Neural cell (in vitro differentiated cells): ENCODE data around the gene COL4A1. TPM values are rescaled to one million over a fixed set of nuclear protein-coding genes. Genes with fewer than 3 reads are reported as not detected.

Experiments
- H2AFZ ChIP-seq: fragments of 200-600, 300-800 bp; sonication (generic), shearing (Covaris generic); 2 replicates; pipeline ENCODE4 v1.6.0; 2014; ENCODE audit warnings: low read depth, mild to moderate bottlenecking, antibody characterized with exemption, low read length, moderate library complexity
- H3F3A ChIP-seq: fragments of 200-600 bp; shearing (Covaris generic); 2 replicates; pipeline ENCODE4 v1.6.1; 2016; ENCODE audit warnings: mild to moderate bottlenecking, moderate library complexity, mixed read lengths, antibody characterized with exemption, low read length; ENCODE audit not compliant: insufficient read depth, poor library complexity, severe bottlenecking
- H3K27ac ChIP-seq: fragments of 200-600, 300-800 bp; sonication (generic), shearing (Covaris generic); 2 replicates; pipeline ENCODE4 v1.5.1; 2014; ENCODE audit warnings: mild to moderate bottlenecking, low read length, moderate library complexity
- H3K27me3 ChIP-seq: fragments of 300-800, 200-600 bp; sonication (generic), shearing (Covaris generic); 2 replicates; pipeline ENCODE4 v1.6.0; 2014; ENCODE audit warnings: mild to moderate bottlenecking, low read depth, low read length, moderate library complexity; ENCODE audit not compliant: insufficient read depth
- H3K36me3 ChIP-seq: fragments of 300-800, 200-600 bp; sonication (generic), shearing (Covaris generic); 2 replicates; pipeline ENCODE4 v1.5.1; 2014; ENCODE audit warnings: mild to moderate bottlenecking, antibody characterized with exemption, low read length, moderate library complexity; ENCODE audit not compliant: insufficient read depth
- H3K4me2 ChIP-seq: fragments of 300-800, 200-600 bp; sonication (generic), shearing (Covaris generic); 2 replicates; pipeline ENCODE4 v1.6.0; 2014; ENCODE audit warnings: mild to moderate bottlenecking, low read length
- H3K4me3 ChIP-seq: fragments of 300-800, 200-600 bp; sonication (generic), shearing (Covaris generic); 2 replicates; pipeline ENCODE4 v1.5.1; 2014; ENCODE audit warnings: mild to moderate bottlenecking, low read length, moderate library complexity
- H3K79me2 ChIP-seq: fragments of 200-600 bp; shearing (Covaris generic); replicated peaks from 2 replicates; pipeline ENCODE4 v1.6.0; 2014; ENCODE audit warnings: mild to moderate bottlenecking, low read length, moderate library complexity; ENCODE audit not compliant: insufficient read depth
- H3K9ac ChIP-seq: fragments of 300-800, 200-600 bp; sonication (generic), shearing (Covaris generic); 2 replicates; pipeline ENCODE4 v1.6.1; 2016; ENCODE audit warnings: mild to moderate bottlenecking, low read length, mixed read lengths
- H3K9me2 ChIP-seq: fragments of 200-600 bp; shearing (Covaris generic); 2 replicates; pipeline ENCODE4 v1.6.1; 2016; ENCODE audit warnings: mild to moderate bottlenecking, low read length, mixed read lengths; ENCODE audit not compliant: insufficient read depth
- H3K9me3 ChIP-seq: fragments of 200-600, 300-800 bp; sonication (generic), shearing (Covaris generic); 2 replicates; pipeline ENCODE4 v1.6.1; 2016; ENCODE audit warnings: mild to moderate bottlenecking, mixed run types, low read length, moderate library complexity, mixed read lengths
- H4K20me1 ChIP-seq: fragments of 200-600 bp; shearing (Covaris generic); 2 replicates; pipeline ENCODE4 v1.6.1; 2016; ENCODE audit warnings: mild to moderate bottlenecking, mixed run types; ENCODE audit not compliant: insufficient read depth
- EP300 ChIP-seq: fragments of 450-650 bp; conservative IDR thresholded peaks from 2 replicates; pipeline ENCODE4 v1.6.1; 2014; ENCODE audit warnings: antibody characterized with exemption, mild to moderate bottlenecking, moderate library complexity; ENCODE audit not compliant: poor library complexity, severe bottlenecking
- EZH2 ChIP-seq: fragments of 200-600, 300-800 bp; shearing (Covaris generic), sonication (generic); IDR thresholded peaks from 2 replicates; pipeline ENCODE4 v1.6.1; 2014; ENCODE audit warnings: antibody characterized with exemption, low read length, borderline replicate concordance, mild to moderate bottlenecking; ENCODE audit not compliant: insufficient read depth, poor library complexity, severe bottlenecking
- MXI1 ChIP-seq: fragments of 450-650 bp; conservative IDR thresholded peaks from 2 replicates; pipeline ENCODE4 v1.6.1; 2014; ENCODE audit warnings: antibody characterized with exemption, mild to moderate bottlenecking; ENCODE audit not compliant: poor library complexity, severe bottlenecking
- POLR2AphosphoS5 ChIP-seq: IDR thresholded peaks from 2 replicates; pipeline ENCODE4 v1.6.1; 2012
- RAD21 ChIP-seq: fragments of 450-650 bp; conservative IDR thresholded peaks from 2 replicates; pipeline ENCODE4 v1.6.1; 2014; ENCODE audit warnings: antibody characterized with exemption, mild to moderate bottlenecking, moderate library complexity
- SMC3 ChIP-seq: fragments of 450-650 bp; conservative IDR thresholded peaks from 2 replicates; pipeline ENCODE4 v1.6.1; 2014; ENCODE audit warnings: antibody characterized with exemption, mild to moderate bottlenecking, moderate library complexity; ENCODE audit not compliant: poor library complexity
- TAF1 ChIP-seq: IDR thresholded peaks from 2 replicates; pipeline ENCODE4 v1.6.1; 2012; ENCODE audit warnings: low read depth
- polyA plus RNA-seq: library from polyadenylated mRNA; depleted of rRNA; stranded (reverse); fragments of >200 nt; gene quantifications from 2 replicates; pipeline ENCODE4 v1.2.3, GENCODE V29; 2014
- TF ChIP-seq, protein P1 (sequence below): IDR thresholded peaks from 2 replicates; pipeline ENCODE4 v1.6.1; 2012; ENCODE audit warnings: borderline replicate concordance
- TF ChIP-seq, protein P2 (sequence below): fragments of 450-650 bp; IDR thresholded peaks from 2 replicates; pipeline ENCODE4 v1.5.1; 2014; ENCODE audit warnings: antibody characterized with exemption, mild to moderate bottlenecking, moderate library complexity; ENCODE audit not compliant: poor library complexity, severe bottlenecking

The COL4A1 gene
- polyA plus RNA-seq, 1 donor from 2014 or later: 13.1 TPM

DNA sequence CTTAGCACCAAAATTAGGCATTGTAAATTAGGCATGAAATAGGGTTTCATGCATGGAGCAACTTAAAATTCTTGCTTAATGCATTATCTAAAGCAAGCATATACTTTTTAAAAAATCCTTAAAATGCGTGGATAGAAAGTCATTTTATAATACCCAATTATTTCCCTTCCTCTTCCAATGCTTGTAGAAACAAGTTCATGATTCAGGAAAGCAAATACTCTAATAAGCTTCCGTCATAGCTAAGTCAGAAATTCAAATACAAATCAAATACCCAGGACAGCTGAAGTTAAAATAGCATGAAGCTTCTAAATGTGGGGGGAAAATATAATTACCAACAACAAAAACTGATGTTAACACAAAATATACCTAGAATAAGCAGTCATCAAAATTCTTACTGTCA is 89.1 kb downstream of the COL4A1 start:
- H3K9ac ChIP-seq: no peak overlapping the region
- H3K27ac ChIP-seq: no peak overlapping the region
- H3K36me3 ChIP-seq: no peaks in the 10 kb centered on the region
- no peaks in the 10 kb centered on the region for H4K20me1 ChIP-seq
- H3K9me2 ChIP-seq: no peaks in the 10 kb centered on the region
- no peaks in the 10 kb centered on the region for H3K27me3 ChIP-seq
- no peaks in the 10 kb centered on the region for H3F3A ChIP-seq
- no peaks in the 10 kb centered on the region for H3K9me3 ChIP-seq
- no peak overlapping the region for H3K4me2 ChIP-seq
- no peaks in the 10 kb centered on the region for H3K79me2 ChIP-seq
- no peak overlapping the region for H2AFZ ChIP-seq
- no peak overlapping the region for H3K4me3 ChIP-seq
- TF ChIP-seq SMC3 (no peak), MXI1 (no peak), EZH2 (no peak), RAD21 (no peak), POLR2AphosphoS5 (no peak), EP300 (no peak), TAF1 (no peak)
- TF ChIP-seq, protein P1, sequence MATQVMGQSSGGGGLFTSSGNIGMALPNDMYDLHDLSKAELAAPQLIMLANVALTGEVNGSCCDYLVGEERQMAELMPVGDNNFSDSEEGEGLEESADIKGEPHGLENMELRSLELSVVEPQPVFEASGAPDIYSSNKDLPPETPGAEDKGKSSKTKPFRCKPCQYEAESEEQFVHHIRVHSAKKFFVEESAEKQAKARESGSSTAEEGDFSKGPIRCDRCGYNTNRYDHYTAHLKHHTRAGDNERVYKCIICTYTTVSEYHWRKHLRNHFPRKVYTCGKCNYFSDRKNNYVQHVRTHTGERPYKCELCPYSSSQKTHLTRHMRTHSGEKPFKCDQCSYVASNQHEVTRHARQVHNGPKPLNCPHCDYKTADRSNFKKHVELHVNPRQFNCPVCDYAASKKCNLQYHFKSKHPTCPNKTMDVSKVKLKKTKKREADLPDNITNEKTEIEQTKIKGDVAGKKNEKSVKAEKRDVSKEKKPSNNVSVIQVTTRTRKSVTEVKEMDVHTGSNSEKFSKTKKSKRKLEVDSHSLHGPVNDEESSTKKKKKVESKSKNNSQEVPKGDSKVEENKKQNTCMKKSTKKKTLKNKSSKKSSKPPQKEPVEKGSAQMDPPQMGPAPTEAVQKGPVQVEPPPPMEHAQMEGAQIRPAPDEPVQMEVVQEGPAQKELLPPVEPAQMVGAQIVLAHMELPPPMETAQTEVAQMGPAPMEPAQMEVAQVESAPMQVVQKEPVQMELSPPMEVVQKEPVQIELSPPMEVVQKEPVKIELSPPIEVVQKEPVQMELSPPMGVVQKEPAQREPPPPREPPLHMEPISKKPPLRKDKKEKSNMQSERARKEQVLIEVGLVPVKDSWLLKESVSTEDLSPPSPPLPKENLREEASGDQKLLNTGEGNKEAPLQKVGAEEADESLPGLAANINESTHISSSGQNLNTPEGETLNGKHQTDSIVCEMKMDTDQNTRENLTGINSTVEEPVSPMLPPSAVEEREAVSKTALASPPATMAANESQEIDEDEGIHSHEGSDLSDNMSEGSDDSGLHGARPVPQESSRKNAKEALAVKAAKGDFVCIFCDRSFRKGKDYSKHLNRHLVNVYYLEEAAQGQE: no peak
- TF ChIP-seq, protein P2, sequence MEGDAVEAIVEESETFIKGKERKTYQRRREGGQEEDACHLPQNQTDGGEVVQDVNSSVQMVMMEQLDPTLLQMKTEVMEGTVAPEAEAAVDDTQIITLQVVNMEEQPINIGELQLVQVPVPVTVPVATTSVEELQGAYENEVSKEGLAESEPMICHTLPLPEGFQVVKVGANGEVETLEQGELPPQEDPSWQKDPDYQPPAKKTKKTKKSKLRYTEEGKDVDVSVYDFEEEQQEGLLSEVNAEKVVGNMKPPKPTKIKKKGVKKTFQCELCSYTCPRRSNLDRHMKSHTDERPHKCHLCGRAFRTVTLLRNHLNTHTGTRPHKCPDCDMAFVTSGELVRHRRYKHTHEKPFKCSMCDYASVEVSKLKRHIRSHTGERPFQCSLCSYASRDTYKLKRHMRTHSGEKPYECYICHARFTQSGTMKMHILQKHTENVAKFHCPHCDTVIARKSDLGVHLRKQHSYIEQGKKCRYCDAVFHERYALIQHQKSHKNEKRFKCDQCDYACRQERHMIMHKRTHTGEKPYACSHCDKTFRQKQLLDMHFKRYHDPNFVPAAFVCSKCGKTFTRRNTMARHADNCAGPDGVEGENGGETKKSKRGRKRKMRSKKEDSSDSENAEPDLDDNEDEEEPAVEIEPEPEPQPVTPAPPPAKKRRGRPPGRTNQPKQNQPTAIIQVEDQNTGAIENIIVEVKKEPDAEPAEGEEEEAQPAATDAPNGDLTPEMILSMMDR: no peak

DNA sequence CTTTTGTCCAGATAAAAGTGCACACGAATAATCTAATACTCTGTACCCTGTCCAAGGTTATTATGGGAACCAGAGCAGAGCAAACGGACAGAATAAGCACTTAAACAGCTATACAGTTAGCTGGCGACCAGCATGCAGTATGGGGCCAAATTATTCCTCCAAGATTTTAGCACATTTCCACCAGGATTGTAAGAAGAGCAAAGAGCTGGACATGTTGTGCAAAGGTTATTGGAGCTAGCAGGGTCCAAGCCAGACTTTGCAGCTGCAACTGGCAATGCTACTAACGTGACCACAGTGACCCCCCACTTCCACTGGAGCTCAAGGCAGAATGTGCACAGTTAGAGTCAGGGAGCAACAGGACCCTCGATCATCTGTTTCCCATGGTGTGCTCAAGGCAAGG is 89.9 kb downstream of the COL4A1 start:
- no peak overlapping the region for H3K9ac ChIP-seq
- H3K9me3 ChIP-seq: no peaks in the 10 kb centered on the region
- no peak overlapping the region for H3K27ac ChIP-seq
- no peaks in the 10 kb centered on the region for H3K36me3 ChIP-seq
- TF ChIP-seq EZH2 (no peak), SMC3 (no peak), RAD21 (no peak), POLR2AphosphoS5 (no peak), TAF1 (no peak), MXI1 (no peak), EP300 (no peak)
- TF ChIP-seq, protein P2: no peak
- TF ChIP-seq, protein P1: no peak
- H3F3A ChIP-seq: no peaks in the 10 kb centered on the region
- no peak overlapping the region for H3K4me3 ChIP-seq
- no peaks in the 10 kb centered on the region for H3K79me2 ChIP-seq
- no peaks in the 10 kb centered on the region for H3K9me2 ChIP-seq
- H2AFZ ChIP-seq: no peak overlapping the region
- no peak overlapping the region for H3K4me2 ChIP-seq
- no peaks in the 10 kb centered on the region for H3K27me3 ChIP-seq
- H4K20me1 ChIP-seq: no peaks in the 10 kb centered on the region
